RPMI8226 (cell line): ENCODE measurements around the gene CTCF.

Experiments
- DNase-seq: peaks from one replicate; pipeline ENCODE4 v3.0.0-alpha.2; 2015

CTCF gene

DNA sequence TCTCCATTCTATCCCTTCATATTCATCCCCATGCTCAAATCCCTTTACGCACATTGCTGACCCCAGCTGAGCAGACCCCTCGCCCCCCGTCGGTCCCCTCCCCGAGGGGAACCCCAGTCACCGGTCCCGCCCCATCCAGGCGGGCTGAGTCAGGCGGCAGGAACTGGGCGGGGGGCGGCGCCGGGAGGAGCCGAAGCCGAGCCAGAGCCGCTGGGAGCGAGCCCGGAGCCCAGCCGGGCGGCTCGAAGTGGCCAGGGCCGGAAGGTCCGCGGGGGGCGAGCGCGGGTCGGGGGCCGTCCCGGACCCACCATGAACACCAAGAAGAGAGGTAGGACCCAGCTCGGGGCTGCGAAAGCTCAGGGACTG, 25.1 kb upstream of the CTCF start:
- DNase-seq, result no peak

DNA sequence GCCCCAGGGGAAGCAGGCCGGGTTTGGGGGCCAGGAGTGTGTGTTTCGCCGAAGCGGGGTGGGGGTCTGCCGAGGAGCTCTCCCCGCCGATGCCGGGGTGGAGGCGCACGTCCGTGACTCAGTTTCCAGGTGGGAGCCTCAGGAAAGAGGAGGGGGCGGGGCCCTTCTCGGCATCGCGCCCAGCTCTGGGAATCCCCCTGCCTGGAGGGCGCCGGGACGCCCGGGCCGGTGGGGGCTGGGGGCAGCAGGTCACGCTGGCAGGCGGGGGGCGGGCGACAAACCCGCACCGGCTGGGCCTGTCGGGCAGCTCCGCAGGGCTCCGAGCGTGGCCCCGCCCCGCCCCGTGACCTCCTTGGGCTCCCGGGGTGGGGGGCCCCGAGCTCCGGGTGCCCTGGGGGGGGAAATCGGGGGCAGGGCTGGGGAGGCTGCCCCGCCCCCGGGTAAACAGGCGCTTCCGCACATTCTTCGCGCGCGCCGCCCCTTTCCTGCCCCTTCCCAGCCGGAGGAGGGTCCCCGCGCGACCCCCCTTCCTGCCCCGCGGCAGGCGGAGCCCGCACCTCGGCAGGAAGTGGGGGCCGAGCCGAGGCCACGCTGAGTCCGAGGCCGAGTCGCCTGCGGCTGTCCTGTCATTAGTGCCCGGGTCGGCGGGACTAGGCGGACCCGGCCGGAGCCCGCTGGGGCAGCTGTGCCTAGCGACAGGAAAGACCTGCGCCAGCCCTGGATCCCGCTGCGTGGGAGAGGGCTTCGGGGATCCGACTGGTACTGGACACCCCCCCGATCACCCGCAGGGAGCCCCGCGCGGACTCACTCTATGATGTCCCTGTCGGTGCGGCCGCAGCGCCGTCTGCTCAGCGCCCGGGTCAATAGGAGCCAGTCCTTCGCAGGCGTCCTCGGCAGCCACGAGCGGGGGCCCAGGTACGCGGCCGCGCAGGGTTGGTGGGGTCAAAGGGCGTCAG, 24.4 kb upstream of the CTCF start:
- DNase-seq, result no peak

DNA sequence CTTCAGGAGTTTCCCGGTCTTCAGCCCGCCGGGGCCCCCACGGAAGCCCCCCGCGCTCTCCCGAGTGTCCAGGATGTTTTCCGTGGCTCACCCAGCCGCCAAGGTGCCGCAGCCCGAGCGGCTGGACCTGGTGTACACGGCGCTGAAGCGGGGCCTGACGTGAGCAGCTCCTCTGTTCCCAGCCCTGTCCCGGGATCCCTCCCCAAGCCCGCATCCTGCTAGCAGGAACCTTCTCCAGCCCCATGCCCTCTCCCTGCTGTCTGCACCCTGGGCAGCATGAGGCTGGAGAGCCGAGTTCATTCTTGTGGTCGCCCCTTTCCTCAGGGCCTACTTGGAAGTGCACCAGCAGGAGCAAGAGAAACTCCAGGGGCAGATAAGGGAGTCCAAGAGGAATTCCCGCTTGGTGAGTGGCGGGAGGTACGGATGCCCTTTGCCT, 23.6 kb upstream of the CTCF start:
- no peak for DNase-seq

DNA sequence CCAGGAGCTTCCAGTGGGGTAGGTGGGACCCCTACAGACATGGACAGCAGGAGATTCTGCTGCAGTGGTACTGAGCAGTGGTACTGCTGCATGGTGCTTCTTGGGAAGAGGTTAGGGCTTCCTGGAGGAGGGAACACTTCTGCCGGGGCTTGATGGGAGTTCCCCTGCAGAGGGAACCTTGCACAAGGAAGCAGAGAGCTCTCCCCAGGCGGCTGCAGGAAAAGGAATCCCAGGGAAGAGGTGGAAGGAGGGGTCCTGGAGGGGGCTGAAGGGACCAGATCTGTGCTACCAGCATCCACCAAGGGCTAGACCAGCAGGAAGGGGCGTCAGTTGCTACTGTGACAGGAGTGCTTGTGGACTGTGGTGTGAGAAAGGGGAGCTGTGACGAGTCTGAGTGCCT, 23.1 kb upstream of the CTCF start:
- no peak for DNase-seq

DNA sequence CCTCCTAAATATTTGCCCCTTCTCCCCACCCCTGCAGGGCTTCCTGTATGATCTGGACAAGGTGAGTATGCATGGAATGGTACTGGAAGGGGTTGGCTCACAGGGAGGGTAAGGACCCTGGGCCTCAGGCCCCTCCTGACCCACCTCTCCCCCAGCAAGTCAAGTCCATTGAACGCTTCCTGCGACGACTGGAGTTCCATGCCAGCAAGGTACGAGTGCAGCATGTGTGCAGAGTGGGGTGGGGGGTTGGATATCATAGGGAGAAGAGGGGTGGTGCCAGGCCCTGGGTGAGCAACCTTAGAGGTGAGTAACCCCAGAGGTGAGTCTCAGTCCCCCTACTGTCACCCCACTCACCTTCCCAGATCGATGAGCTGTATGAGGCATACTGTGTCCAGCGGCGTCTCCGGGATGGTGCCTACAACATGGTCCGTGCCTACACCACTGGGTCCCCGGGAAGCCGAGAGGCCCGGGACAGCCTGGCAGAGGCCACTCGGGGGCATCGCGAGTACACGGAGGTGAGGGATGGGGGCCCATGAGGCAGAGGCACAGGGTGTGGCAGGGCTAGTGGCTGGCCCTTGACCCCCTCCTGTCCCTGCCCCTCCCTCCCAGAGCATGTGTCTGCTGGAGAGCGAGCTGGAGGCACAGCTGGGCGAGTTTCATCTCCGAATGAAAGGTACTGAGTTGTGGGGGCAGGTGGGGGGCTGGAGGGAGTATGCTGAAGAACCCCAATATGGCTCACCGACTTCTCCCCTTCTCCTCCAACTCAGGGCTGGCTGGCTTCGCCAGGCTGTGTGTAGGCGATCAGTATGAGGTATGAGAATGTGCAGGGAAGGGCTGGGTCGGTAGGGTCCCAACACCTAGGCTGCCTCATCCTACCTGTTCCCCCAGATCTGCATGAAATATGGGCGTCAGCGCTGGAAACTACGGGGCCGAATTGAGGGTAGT, 22.4 kb upstream of the CTCF start:
- no peak for DNase-seq

DNA sequence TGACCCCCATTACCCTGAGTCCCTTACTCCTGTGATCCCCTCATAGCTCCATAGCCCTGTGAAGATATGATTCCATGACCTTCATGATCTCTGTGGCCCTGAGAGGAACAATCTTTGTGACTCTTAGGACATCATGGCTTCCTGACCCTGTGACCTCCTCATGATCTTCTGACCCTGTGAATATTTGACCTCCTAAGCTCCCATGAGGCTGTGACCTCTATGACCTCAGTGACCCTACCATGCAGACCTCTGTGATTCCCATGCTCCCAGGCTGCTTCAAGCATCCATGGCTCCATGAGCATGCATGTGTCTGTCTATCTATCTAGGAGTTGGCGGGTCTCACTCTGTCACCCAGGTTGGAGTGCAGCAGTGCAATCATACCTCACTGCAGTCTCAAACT, 21.6 kb upstream of the CTCF start:
- no peak for DNase-seq

DNA sequence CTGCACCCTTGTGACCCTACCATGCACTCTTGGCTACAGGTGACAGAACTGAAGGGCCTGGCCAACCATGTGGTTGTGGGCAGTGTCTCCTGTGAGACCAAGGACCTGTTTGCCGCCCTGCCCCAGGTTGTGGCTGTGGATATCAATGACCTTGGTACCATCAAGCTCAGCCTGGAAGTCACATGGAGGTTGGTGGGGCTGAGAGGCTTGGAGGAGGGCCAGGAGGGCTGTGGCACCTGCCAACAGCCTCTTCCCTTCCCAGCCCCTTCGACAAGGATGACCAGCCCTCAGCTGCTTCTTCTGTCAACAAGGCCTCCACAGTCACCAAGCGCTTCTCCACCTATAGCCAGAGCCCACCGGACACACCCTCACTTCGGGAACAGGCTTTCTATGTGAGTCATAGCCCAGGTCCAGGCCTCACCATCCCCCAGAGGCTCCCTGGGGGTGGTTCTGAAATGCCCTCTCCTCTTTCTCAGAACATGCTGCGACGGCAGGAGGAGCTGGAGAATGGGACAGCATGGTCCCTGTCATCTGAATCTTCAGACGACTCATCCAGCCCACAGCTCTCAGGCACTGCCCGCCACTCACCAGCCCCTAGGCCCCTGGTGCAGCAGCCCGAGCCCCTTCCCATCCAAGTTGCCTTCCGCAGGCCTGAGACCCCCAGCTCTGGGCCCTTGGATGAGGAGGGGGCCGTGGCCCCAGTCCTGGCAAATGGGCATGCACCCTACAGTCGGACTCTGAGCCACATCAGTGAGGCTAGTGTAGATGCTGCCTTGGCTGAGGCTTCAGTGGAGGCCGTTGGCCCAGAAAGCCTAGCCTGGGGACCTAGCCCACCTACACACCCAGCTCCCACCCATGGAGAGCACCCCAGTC, 20.7 kb upstream of the CTCF start:
- DNase-seq, result peak; percentile 59

DNA sequence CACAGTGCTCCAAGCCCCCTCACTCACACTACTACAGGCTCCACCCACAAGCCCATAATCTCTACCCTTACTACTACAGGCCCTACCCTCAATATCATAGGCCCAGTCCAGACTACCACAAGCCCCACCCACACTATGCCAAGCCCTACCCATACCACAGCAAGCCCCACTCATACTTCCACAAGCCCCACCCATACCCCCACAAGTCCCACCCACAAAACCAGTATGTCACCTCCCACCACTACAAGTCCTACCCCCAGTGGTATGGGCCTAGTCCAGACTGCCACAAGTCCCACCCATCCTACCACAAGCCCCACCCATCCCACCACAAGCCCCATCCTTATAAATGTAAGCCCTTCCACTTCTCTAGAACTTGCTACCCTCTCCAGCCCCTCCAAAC, 19.9 kb upstream of the CTCF start:
- peak; percentile 74 for DNase-seq

DNA sequence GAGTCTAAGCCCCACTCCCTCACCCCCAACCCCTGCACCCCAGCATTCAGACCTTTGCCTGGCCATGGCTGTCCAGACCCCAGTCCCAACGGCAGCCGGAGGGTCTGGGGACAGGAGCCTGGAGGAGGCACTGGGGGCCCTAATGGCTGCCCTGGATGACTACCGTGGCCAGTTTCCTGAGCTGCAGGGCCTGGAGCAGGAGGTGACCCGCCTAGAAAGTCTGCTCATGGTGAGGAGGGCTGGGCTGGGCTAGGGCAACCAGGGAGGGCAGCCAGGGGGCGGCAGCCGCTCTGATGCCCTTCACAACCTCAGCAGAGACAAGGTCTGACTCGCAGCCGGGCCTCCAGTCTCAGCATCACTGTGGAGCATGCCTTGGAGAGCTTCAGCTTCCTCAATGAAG, 19.3 kb upstream of the CTCF start:
- no peak for DNase-seq

DNA sequence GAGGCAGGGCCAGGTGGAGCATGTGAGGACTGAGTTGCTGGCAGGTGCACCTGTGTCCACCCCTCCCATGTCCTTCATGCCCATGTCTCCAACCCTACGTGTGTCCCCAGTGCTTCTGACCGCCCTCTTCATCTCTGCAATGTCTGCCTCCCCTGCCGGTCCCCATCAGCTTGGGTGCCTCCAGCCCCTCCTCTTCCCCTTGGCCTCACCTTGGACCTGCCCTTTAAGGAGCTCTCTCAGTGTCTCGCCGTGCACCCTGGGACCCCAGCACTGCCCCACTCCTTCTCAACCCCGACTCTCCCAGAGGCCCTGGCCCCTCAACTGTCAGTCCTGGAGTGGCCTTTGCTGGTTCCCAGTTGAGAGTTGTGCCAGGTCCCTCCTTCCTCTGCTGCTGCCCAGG, 18.7 kb upstream of the CTCF start:
- no peak for DNase-seq

DNA sequence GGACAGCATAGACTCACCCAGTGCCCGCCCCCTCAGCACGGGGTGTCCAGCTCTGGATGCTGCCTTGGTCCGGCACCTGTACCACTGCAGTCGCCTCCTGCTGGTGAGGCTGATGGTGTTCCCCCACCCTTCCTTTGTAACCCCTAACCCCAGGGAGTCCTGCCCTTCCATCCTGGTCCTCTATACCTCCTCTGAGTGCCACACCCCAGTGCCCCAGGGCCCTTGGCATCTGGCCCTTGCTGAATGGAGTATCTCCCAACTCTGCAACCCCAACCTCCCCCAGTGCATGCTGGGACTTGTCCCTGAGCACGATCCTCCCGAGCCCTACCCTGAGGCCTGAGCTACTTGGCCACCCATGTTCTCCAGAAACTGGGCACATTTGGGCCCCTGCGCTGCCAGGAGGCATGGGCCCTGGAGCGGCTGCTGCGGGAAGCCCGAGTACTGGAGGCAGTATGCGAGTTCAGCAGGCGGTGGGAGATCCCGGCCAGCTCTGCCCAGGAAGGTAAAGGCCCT, 17.9 kb upstream of the CTCF start:
- no peak for DNase-seq

DNA sequence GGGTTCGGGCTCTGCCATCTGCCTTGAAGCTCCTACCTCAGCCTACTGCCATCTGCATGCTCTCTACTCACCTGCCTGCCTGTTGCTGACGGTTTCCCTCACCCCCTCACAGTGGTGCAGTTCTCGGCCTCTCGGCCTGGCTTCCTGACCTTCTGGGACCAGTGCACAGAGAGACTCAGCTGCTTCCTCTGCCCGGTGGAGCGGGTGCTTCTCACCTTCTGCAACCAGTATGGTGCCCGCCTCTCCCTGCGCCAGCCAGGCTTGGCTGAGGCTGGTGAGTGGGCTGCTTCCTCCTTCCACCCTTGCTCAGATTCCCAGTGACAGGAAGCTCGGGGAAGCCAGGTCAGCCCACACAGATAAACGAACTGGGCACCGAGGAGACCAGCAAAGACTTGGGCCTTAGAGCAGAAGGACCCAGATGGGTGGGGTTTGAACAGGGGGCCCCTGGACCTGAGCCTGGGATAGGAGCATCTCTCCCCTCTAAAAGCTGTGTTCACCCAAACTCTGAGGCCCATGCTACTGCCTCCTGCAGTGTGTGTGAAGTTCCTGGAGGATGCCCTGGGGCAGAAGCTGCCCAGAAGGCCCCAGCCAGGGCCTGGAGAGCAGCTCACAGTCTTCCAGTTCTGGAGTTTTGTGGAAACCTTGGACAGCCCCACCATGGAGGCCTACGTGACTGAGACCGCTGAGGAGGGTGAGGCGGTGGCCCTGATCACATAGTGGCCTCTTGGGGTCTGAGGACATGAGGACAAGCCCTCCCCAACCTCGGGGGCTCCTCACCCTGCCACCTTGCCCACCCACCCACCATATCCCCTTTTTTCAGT, 17.3 kb upstream of the CTCF start:
- no peak for DNase-seq

DNA sequence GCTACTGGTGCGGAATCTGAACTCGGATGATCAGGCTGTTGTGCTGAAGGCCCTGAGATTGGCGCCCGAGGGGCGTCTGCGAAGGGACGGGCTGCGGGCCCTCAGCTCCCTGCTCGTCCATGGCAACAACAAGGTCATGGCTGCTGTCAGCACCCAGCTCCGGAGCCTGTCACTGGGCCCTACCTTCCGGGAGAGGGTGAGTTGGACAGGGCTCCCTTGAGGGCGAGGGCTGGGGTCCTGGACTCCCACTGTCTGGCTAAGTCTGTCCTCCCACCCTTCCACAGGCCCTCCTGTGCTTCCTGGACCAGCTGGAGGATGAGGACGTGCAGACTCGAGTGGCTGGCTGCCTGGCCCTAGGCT, 16.7 kb upstream of the CTCF start:
- DNase-seq, result no peak

DNA sequence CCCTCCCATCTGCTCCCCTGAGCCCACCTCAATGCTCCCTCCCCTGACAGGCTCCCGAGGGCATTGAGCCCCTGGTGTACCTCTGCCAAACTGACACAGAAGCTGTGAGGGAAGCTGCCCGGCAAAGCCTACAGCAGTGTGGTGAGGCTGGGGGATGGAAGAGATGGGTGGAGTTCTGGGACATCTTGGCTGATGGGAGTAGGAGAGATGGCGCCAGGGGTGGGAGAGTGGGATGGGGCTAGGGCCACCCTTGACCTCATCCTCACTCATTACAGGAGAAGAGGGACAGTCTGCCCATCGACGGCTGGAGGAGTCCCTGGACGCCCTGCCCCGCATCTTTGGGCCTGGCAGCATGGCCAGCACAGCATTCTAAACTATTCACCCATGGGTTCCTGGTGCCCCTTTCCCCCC, 16.2 kb upstream of the CTCF start:
- DNase-seq, result no peak

DNA sequence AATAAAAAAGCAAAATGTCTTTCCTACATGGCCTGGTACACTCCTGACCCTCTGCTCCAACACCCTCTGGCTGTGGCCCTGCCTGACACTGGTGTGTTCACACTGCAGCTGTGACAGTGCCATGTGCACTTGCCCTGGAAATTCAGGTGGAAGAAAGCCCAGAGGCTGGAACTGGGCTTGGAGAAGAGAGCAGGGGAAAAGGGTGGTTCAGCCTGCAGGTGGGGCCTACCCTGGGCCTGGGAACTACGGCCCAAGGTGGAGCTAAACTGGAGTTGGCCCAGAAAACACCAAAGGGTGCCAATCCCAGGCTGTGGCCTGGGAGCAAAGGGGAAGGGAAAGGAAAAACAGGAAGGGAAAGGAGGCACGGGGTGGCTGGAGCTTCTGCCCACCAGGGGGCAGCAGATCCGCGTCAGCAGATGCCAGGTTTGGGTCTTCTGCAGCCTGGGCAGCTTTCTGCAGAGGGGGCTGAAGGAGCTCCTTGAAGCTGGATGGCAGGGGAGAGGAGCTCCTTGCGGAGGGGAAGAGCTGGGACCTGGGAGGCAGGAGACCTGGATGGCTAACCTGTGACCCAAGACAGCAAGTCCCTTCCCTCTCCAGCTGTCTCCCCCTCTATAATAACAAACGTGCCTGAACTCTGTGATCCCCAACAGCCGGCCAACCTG, 15.4 kb upstream of the CTCF start:
- DNase-seq, result peak; percentile 86

DNA sequence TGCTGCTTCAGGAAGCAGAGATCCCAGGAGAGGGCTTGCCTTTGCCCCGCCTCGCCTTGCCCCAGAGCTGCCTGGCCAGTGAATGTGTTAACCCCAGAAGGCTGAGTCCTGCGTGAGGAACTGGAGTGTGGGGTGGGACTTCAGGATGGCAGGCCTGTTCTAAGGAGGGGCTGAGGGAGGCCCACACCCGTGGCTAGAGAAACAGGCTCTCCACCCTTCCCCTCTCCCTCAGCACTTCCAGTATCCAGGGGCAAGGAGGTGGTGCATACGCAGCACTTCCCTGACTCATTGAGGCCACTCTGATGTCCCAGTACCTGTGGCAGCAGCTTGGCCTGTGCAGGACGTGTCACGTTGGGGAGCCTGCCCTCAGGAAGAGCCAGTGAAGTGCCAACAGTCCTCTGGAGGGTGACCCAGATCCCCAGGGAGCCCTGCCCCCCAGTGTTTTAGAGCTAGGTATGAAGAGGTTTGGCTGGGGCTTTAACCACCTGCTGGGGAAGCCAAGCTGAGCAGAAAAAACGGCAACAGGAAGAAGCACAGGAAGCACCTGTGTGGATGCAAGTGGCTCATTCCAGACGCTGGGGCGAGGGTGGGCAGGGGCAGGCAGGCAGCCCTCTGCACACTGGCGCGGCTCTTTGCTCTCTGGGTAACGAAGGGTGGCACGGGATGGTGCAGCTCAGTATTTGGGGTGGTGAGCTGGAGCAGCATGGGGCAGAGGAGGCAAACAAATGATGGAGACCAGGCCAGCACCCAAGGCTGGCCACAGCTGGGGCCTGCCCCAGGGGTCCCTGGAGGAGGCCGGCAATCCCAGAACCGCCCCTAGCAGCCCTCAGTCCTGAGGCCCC, 14.7 kb upstream of the CTCF start:
- DNase-seq, result peak; percentile 97

DNA sequence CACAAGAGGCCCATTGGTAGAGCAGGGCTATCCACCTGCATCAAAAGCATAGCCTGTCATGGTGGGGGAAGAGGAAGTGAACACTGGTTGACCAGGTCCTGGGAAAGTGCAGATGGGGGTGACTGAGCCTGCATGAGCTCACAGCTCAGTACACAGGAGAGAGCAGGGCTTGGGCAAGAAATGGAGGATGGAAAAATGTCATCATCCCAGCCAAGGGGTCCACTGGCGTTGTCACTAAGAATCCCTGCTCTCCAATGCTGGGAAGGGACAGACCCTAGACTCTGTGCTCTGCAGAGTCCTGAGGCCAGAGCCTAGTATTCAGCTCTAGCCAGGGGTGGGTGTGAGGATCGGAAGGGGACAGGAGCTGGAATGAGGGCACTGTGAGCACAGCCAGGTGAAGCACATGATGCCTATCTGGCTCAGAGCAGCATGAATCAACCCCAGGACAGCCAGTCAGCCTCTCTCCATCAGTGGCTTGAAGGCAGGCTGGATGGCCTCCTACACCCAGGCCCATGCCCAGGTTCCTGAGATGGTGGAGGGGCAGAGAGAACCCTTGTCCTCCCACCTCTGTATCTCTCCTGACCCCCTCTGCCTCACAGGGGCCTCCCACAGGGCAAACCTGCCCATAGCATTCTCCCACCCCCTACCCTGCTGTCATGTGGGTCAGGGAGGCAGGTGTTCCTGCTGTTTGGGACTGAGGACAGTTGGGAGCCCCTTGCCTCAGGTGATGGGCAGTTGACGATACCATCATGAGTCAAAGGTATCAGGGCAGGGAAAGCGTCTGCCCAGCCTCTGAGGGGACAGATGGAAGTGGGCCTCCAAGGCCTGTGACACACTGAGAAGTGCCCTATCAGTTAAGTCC, 13.8 kb upstream of the CTCF start:
- peak; percentile 81 for DNase-seq

DNA sequence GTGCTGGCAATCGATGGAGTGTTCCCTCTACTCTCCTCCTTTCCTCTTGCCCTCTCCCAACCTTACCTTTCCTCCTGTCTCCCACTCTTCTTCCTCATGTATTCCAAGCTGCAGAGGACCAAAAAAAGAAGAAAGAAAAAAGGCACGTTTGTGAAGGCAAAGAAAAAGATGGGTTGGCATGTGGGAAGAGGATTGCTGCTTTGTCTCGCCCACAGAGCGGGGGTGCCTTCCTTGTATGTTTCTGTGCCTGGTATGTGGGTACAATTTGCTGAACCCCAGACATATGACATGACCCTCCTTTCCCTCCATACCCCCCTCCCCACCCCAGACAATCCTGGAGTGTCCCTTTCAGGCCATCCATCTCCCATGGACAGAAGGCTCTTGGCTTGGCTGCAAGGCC, 13.1 kb upstream of the CTCF start:
- no peak for DNase-seq

DNA sequence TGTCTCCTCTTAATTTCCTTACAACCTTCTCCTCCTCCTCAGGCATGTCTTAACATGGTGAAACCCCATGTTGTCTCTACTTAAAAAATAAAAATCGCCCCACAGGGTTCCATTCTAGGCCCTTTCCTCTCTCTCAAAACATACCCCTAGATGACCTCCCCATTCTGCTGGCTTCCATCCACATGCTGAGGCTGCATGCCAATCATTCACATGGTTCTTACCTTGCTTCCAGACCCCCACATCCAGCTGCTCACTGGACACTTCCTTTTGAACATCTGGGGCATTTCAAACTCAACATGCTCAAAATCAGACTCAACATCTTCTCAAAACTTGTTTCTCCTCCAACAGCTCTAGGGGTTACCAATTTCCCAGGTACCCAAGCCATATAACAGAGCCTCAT, 12.4 kb upstream of the CTCF start:
- DNase-seq, result peak; percentile 59
